ENCODE data around the gene NUDT1.
A peak's percentile ranks its signal among the peaks of the same experiment; 100 is the strongest.

DNA sequence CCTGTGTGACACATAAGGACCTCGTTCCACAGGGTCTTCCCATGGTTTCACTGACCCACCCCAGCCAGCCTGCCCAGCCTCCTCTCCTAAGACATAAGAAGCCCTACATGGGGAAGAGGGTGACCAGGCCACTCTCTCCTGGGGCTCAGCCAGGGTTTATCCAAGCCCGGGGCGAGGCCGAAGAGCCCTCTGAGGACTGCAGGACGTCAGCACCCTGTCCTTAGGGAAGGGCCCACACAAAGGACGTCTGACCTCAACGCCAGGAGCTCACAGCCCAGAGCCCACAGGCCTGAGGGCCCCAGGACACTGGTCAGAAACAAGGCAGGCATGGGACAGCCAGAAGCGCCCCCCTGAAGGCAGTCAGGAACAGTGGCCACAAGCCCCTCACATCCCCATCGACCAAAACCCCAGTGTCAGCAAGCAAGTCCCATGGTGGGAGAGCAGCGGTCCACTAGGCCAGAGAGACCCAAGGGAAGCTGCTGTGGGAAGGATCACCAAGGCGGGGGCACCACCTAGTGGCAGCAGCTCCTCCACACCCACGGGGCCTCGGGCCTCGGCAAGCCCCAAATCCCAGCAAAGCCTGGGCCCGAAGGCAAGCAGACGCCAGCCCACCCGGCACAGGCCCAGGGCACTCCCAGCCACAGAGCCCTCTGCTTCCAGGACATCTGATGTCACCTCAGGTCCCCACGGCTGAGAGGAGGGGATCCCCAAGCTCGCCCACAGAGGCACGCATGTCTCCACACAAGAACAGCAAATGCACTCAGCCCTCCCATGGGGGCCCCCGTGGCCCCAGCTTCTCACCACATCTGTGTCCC lies 32.7 kb upstream of the NUDT1 start:
- TF ChIP-seq CTCF (IDR thresholded peaks at IDR 0.05) = peak in 3 of 4 experiments; percentile 83 to 89 (median 88)
- TF ChIP-seq POLR2A (IDR thresholded peaks at IDR 0.05) = no peak

All from gastroesophageal sphincter (tissue), 3 donors.